SH-SY5Y (cell line): ENCODE data around the gene CD1D.

Source experiments
- GATA2 ChIP-seq: IDR thresholded peaks from 2 replicates; pipeline ENCODE4 v1.6.1; 2011; ENCODE audit warnings: mild to moderate bottlenecking, low read depth, low read length
- GATA3 ChIP-seq: IDR thresholded peaks from 2 replicates; pipeline ENCODE4 v1.6.1; 2011; ENCODE audit warnings: low read depth, mild to moderate bottlenecking, low read length, moderate library complexity

- TF ChIP-seq GATA2 (no peak), GATA3 (no peak)
These were observed 11.6 kb upstream of the CD1D start for GRCh38 chr1:158169105-158169504.
